CD8-positive, alpha-beta memory T cell (primary cell): Measurements from ENCODE around the gene KCNIP2. TPM values are rescaled to one million over a fixed set of nuclear protein-coding genes. Genes with fewer than 3 reads are reported as not detected.

Source experiments
- CTCF ChIA-PET: fragments of 350-600 bp; sonication (Branson Sonifier 250); formaldehyde crosslinking; loops from one replicate; lab custom pipeline; 2021; ENCODE audit warnings: antibody characterized with exemption; lab: Charles Lee
- POLR2A ChIA-PET: fragments of 350-600 bp; sonication (Branson Sonifier 250); formaldehyde crosslinking; loops from one replicate; lab custom pipeline; 2021; ENCODE audit warnings: antibody characterized with exemption; lab: Charles Lee
- DNase-seq, 5 donors: peaks; one replicate each; pipeline versions ENCODE4 v3.0.0 to v3.0.0-alpha.2; 2020 to 2022; ENCODE audit warnings: mixed read lengths in 1 of 5
- H3K27ac ChIP-seq: one replicate; pipeline ENCODE4 v1.7.0; 2013; ENCODE audit warnings: low read depth, mild to moderate bottlenecking, low read length, moderate library complexity
- H3K27me3 ChIP-seq: 2 replicates; pipeline ENCODE4 v1.7.0; 2013; ENCODE audit warnings: low read length, mild to moderate bottlenecking; ENCODE audit not compliant: insufficient read depth, poor library complexity, severe bottlenecking
- H3K36me3 ChIP-seq: 2 replicates; pipeline ENCODE4 v1.7.0; 2013; ENCODE audit warnings: mild to moderate bottlenecking, low read length, moderate library complexity; ENCODE audit not compliant: insufficient read depth
- H3K4me1 ChIP-seq: 2 replicates; pipeline ENCODE4 v1.7.0; 2013; ENCODE audit warnings: mild to moderate bottlenecking, low read length, moderate library complexity; ENCODE audit not compliant: insufficient read depth
- H3K4me3 ChIP-seq: 2 replicates; pipeline ENCODE4 v1.7.0; 2013; ENCODE audit warnings: mild to moderate bottlenecking, low read length
- H3K9me3 ChIP-seq: 2 replicates; pipeline ENCODE4 v1.7.0; 2013; ENCODE audit warnings: mild to moderate bottlenecking, low read length
- H3K27ac Mint-ChIP-seq, 8 donors: one replicate each; pipeline ENCODE4 v1.8.0; 2020 to 2021; ENCODE audit warnings: mixed read lengths in 8 of 8, mild to moderate bottlenecking in 6 of 8, inconsistent platforms in 3 of 8, moderate library complexity in 3 of 8
- H3K27me3 Mint-ChIP-seq, 2 donors: one replicate each; pipeline ENCODE4 v1.8.0; 2020 to 2021; ENCODE audit warnings: mixed read lengths in 2 of 2, mild to moderate bottlenecking in 1 of 2, moderate library complexity in 1 of 2
- H3K36me3 Mint-ChIP-seq, 3 donors: one replicate each; pipeline ENCODE4 v1.8.0; 2020 to 2021; ENCODE audit warnings: mixed read lengths in 3 of 3, inconsistent platforms in 1 of 3, mild to moderate bottlenecking in 1 of 3
- H3K4me1 Mint-ChIP-seq, 3 donors: one replicate each; pipeline ENCODE4 v1.8.0; 2020 to 2021; ENCODE audit warnings: mixed read lengths in 3 of 3, inconsistent platforms in 1 of 3, mild to moderate bottlenecking in 1 of 3
- H3K4me3 Mint-ChIP-seq, 7 donors: one replicate each; pipeline ENCODE4 v1.8.0; 2020 to 2021; ENCODE audit warnings: mixed read lengths in 7 of 7, mild to moderate bottlenecking in 6 of 7, moderate library complexity in 4 of 7, inconsistent platforms in 2 of 7
- H3K9me3 Mint-ChIP-seq, 5 donors: one replicate each; pipeline ENCODE4 v1.8.0; 2020 to 2022; ENCODE audit warnings: mixed read lengths in 5 of 5, mild to moderate bottlenecking in 3 of 5, moderate library complexity in 2 of 5, inconsistent platforms in 1 of 5
- polyA plus RNA-seq: library from polyadenylated mRNA; unstranded; fragments of 300-500 nt; fragmentation: Illumina TruSeq; gene quantifications from one replicate; pipeline ENCODE4 v1.2.3, GENCODE V29; 2021
- total RNA-seq, 2 experiments: library from RNA; stranded (reverse); gene quantifications; one replicate each; pipeline ENCODE4 v1.2.3, GENCODE V29; 2021

Gene KCNIP2
- total and polyA plus RNA-seq, 3 experiments from 2014 or later, result 0.96 to 1.0 TPM; not detected in 1

- Mint-ChIP-seq H3K36me3 (no peaks in the 10 kb centered on the region), H3K27ac (peak overlapping the region in 1 of 8 donors; percentile 57), H3K27me3 (peaks cover 0 to 5% of the 10 kb centered on the region in 2 donors), H3K4me1 (peaks cover 53 to 69% (median 63%) of the 10 kb centered on the region in 3 donors), H3K4me3 (peak overlapping the region in 6 of 7 donors; percentile 45 to 95 (median 83)), H3K9me3 (no peaks in the 10 kb centered on the region)
- H3K27ac ChIP-seq, result no peak overlapping the region
- POLR2A ChIA-PET, result no interaction called here
- no peaks in the 10 kb centered on the region for H3K27me3 ChIP-seq
- peaks cover 64% of the 10 kb centered on the region for H3K4me1 ChIP-seq
- no peak overlapping the region for H3K4me3 ChIP-seq
- H3K9me3 ChIP-seq, result no peaks in the 10 kb centered on the region
- no peak for DNase-seq
- CTCF ChIA-PET, result interaction anchor here (1.2 to 4.1 kb wide), 4 partner anchors 10 to 213 kb away, joined by 3 to 21 read pairs (median 4); no protein-coding TSS in a partner anchor
- H3K36me3 ChIP-seq, result no peaks in the 10 kb centered on the region
These were observed 5.1 kb downstream of the KCNIP2 start for GRCh38 chr10:101838416-101838970.

- Mint-ChIP-seq H3K27me3 (peaks cover 0 to 6% of the 10 kb centered on the region in 2 donors), H3K27ac (no peak overlapping the region), H3K9me3 (no peaks in the 10 kb centered on the region), H3K4me1 (peaks cover 53 to 69% (median 63%) of the 10 kb centered on the region in 3 donors), H3K4me3 (no peak overlapping the region), H3K36me3 (no peaks in the 10 kb centered on the region)
- Histone ChIP-seq H3K9me3 (no peaks in the 10 kb centered on the region), H3K27me3 (no peaks in the 10 kb centered on the region), H3K4me1 (peaks cover 64% of the 10 kb centered on the region), H3K36me3 (no peaks in the 10 kb centered on the region), H3K27ac (no peak overlapping the region), H3K4me3 (no peak overlapping the region)
- ChIA-PET CTCF (interaction anchor here (1.2 to 4.1 kb wide), 6 partner anchors 9 to 234 kb away, joined by 3 to 23 read pairs (median 7); partner anchors contain the start of gene OGA), POLR2A (no interaction called here)
- DNase-seq, result no peak
These were observed 5.9 kb downstream of the KCNIP2 start for GRCh38 chr10:101837748-101838147.

DNA sequence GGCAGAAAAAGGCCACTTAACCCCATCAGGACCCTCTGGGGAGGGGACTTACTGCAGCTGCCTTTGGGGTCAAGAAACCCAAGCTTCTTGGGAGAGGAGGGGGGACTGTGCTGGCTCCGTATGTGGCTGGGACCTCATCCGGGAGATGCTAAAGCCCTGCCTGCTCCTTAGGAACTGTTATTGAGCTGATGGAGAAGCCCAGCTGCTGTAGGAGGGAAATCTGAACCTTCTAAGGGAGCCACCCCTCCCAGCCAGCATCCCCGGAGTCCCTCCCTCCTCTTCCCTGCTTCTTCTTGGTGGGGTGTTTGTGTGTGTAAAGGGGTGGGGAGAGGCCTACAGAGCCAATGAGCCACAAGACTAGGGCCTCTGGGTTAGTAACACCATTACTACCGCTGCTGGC is 8.2 kb downstream of the KCNIP2 start:
- peaks cover 67% of the 10 kb centered on the region for H3K4me1 ChIP-seq
- Mint-ChIP-seq H3K36me3 (peaks cover 0 to 3% (median 0%) of the 10 kb centered on the region in 3 donors), H3K4me3 (no peak overlapping the region), H3K27me3 (peaks cover 0 to 8% of the 10 kb centered on the region in 2 donors), H3K27ac (peak overlapping the region in 1 of 8 donors; percentile 76), H3K4me1 (peaks cover 49 to 69% (median 61%) of the 10 kb centered on the region in 3 donors), H3K9me3 (peaks cover 0 to 3% (median 0%) of the 10 kb centered on the region in 5 donors)
- no peak overlapping the region for H3K4me3 ChIP-seq
- no peaks in the 10 kb centered on the region for H3K9me3 ChIP-seq
- H3K27me3 ChIP-seq, result no peaks in the 10 kb centered on the region
- DNase-seq, result no peak
- POLR2A ChIA-PET, result interaction anchor here (1.5 kb wide), 1 partner anchor 18 kb away, joined by 4 read pairs; the partner anchor contains the start of gene OGA
- CTCF ChIA-PET, result interaction anchor here (1.0 to 4.1 kb wide), 13 partner anchors 8 to 237 kb away, joined by 3 to 23 read pairs (median 5); partner anchors contain the start of genes KCNIP2, NPM3 and OGA
- no peak overlapping the region for H3K27ac ChIP-seq
- no peaks in the 10 kb centered on the region for H3K36me3 ChIP-seq

GRCh38 chr10:101834341-101834740 is 9.3 kb downstream of the KCNIP2 start:
- POLR2A ChIA-PET, result no interaction called here
- Mint-ChIP-seq H3K4me1 (peaks cover 50 to 69% (median 60%) of the 10 kb centered on the region in 3 donors), H3K4me3 (peak overlapping the region in 2 of 7 donors; percentile 1 to 34), H3K27ac (peak overlapping the region in 4 of 8 donors; percentile 61 to 84 (median 80)), H3K9me3 (peaks cover 0 to 4% (median 0%) of the 10 kb centered on the region in 5 donors), H3K27me3 (peaks cover 0 to 12% of the 10 kb centered on the region in 2 donors), H3K36me3 (peaks cover 0 to 3% (median 0%) of the 10 kb centered on the region in 3 donors)
- no peaks in the 10 kb centered on the region for H3K9me3 ChIP-seq
- H3K4me3 ChIP-seq, result peak overlapping the region; percentile 23
- no peaks in the 10 kb centered on the region for H3K27me3 ChIP-seq
- CTCF ChIA-PET, result interaction anchor here (2.3 to 4.1 kb wide), 2 partner anchors 9 to 15 kb away, joined by 5 to 23 read pairs; partner anchors contain the start of genes KCNIP2 and OGA
- H3K36me3 ChIP-seq, result no peaks in the 10 kb centered on the region
- no peak overlapping the region for H3K27ac ChIP-seq
- H3K4me1 ChIP-seq, result peaks cover 66% of the 10 kb centered on the region
- no peak for DNase-seq

DNA sequence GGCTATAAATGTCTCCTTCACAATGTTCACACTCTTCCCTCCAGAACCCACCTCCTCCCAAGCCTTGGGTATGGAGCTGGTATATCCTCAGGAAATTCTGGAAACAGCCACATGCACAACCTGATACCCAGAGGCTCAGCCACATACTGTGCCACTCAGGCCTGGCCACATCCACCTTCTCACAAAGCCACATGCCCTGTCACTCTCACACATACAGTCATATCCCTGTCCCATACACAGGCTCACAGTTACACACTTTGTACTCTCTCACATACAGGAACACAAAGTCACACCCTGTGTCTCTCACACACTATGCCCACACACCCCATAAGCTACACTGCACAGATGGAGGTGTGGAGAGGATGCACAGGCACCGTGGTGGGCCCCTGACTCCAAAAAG is 10.1 kb downstream of the KCNIP2 start:
- ChIA-PET POLR2A (no interaction called here), CTCF (interaction anchor here (2.3 kb wide), 1 partner anchor 10 kb away, joined by 5 read pairs; the partner anchor contains the start of gene KCNIP2)
- Mint-ChIP-seq H3K4me1 (peaks cover 48 to 67% (median 54%) of the 10 kb centered on the region in 3 donors), H3K27me3 (peaks cover 0 to 10% of the 10 kb centered on the region in 2 donors), H3K36me3 (peaks cover 0 to 3% (median 0%) of the 10 kb centered on the region in 3 donors), H3K4me3 (peak overlapping the region in 3 of 7 donors; percentile 11 to 76 (median 15)), H3K27ac (peak overlapping the region in 7 of 8 donors; percentile 61 to 93 (median 82)), H3K9me3 (peaks cover 0 to 4% (median 0%) of the 10 kb centered on the region in 5 donors)
- no peaks in the 10 kb centered on the region for H3K27me3 ChIP-seq
- peaks cover 64% of the 10 kb centered on the region for H3K4me1 ChIP-seq
- no peak overlapping the region for H3K27ac ChIP-seq
- peak overlapping the region; percentile 23 for H3K4me3 ChIP-seq
- no peak for DNase-seq
- no peaks in the 10 kb centered on the region for H3K9me3 ChIP-seq
- no peaks in the 10 kb centered on the region for H3K36me3 ChIP-seq

DNA sequence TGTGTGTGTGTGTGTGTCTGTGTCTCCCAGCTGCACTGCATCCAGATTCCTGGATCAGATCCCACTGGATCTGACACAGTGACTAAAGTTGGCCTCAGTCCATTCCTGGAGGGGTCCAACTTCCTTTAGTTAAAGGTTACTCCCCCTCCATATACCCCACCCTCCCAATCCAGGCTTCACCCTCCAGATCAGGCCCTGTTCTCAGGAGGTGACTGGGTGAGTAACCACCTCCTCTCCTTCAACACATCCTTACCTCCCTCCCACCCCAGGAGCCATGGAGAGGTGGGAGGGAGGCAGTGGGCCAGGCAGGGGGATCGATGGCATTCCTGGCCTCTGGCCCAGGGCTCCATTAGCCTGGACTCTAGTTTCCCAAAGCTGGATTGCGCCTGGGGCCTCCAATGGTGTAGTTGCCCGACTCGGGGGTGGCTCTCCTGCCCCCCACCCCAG is 11.3 kb downstream of the KCNIP2 start:
- peaks cover 0 to 10% of the 10 kb centered on the region in 2 donors for H3K27me3 Mint-ChIP-seq
- H3K36me3 Mint-ChIP-seq, result peaks cover 0 to 3% (median 0%) of the 10 kb centered on the region in 3 donors
- H3K27me3 ChIP-seq, result no peaks in the 10 kb centered on the region
- POLR2A ChIA-PET, result interaction anchor here (0.6 to 2.2 kb wide), 3 partner anchors 8 to 14 kb away, joined by 4 to 7 read pairs (median 5); partner anchors contain the start of gene OGA
- H3K4me3 ChIP-seq, result no peak overlapping the region
- peaks cover 0 to 4% (median 0%) of the 10 kb centered on the region in 5 donors for H3K9me3 Mint-ChIP-seq
- peaks cover 48 to 67% (median 54%) of the 10 kb centered on the region in 3 donors for H3K4me1 Mint-ChIP-seq
- H3K36me3 ChIP-seq, result no peaks in the 10 kb centered on the region
- H3K4me1 ChIP-seq, result peaks cover 64% of the 10 kb centered on the region
- H3K4me3 Mint-ChIP-seq, result peak overlapping the region in 1 of 7 donors; percentile 60
- H3K9me3 ChIP-seq, result no peaks in the 10 kb centered on the region
- CTCF ChIA-PET, result interaction anchor here (0.6 to 2.2 kb wide), 3 partner anchors 8 to 13 kb away, joined by 3 to 9 read pairs (median 5); partner anchors contain the start of genes KCNIP2 and OGA
- no peak for DNase-seq
- H3K27ac ChIP-seq, result no peak overlapping the region
- peak overlapping the region in 5 of 8 donors; percentile 82 to 98 (median 94) for H3K27ac Mint-ChIP-seq

DNA sequence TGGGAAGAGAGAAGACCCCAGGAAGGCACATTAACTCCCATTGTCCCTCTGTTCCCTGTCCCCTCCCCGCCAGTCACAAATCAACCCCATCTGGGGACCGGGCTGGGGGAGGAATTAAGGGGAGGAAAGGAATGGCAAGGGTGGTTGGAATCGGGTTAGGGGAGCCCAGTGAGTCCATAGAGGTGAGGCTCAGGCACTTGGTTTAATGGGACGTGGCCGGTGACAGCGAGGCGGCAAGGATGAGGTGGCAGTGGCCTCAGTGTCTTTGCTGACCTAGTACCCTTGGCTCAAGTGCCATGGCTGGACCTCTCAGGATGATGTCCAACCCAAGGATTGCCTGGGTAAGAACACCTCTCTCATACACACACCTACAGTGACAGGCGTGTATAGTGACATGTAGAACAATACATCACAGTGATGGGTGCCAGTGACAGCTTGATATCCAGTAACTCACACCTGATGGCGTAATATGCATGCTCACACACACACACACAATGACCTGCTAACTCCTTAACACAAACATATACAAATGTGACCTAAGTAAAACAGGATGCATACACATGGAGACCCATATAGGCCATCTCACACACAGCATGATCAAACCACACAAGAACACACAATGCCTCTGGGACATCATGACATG is 12.3 kb downstream of the KCNIP2 start:
- CTCF ChIA-PET, result interaction anchor here (0.6 to 2.2 kb wide), 4 partner anchors 10 to 13 kb away, joined by 3 to 17 read pairs (median 6); partner anchors contain the start of genes KCNIP2 and OGA
- peak overlapping the region; percentile 88 to 94 (median 91) for H3K4me3 Mint-ChIP-seq
- H3K4me1 Mint-ChIP-seq, result peaks cover 48 to 67% (median 54%) of the 10 kb centered on the region in 3 donors

More for the DNA sequence above, 12.3 kb downstream of the KCNIP2 start:
- no peaks in the 10 kb centered on the region for H3K36me3 ChIP-seq
- peaks cover 0 to 3% (median 0%) of the 10 kb centered on the region in 3 donors for H3K36me3 Mint-ChIP-seq
- POLR2A ChIA-PET, result interaction anchor here (0.5 to 5.0 kb wide), 3 partner anchors 9 to 14 kb away, joined by 3 to 39 read pairs (median 7); partner anchors contain the start of gene OGA
- H3K27ac ChIP-seq, result peak overlapping the region; percentile 52
- H3K4me1 ChIP-seq, result peaks cover 62% of the 10 kb centered on the region
- peaks cover 0 to 10% of the 10 kb centered on the region in 2 donors for H3K27me3 Mint-ChIP-seq
- H3K9me3 ChIP-seq, result no peaks in the 10 kb centered on the region
- peak overlapping the region; percentile 56 for H3K4me3 ChIP-seq
- H3K27me3 ChIP-seq, result no peaks in the 10 kb centered on the region
- peak overlapping the region; percentile 95 to 99 (median 97) for H3K27ac Mint-ChIP-seq
- no peak for DNase-seq
- H3K9me3 Mint-ChIP-seq, result peaks cover 0 to 4% (median 0%) of the 10 kb centered on the region in 5 donors
